SK-N-SH (cell line): ENCODE data around the gene APOBEC3H.

Source experiments
- EZH2phosphoT487 ChIP-seq: fragments of 200-600 bp; sonication (generic); IDR thresholded peaks from 2 replicates; pipeline ENCODE4 v1.6.1; 2017; ENCODE audit warnings: low read depth, mixed run types, mild to moderate bottlenecking, antibody characterized with exemption, moderate library complexity, borderline replicate concordance
- POLR2AphosphoS5 ChIP-seq: IDR thresholded peaks from 2 replicates; pipeline ENCODE4 v1.6.1; 2012; ENCODE audit warnings: low read depth, low read length
- RXRA ChIP-seq: IDR thresholded peaks from 2 replicates; pipeline ENCODE4 v1.4.0; 2012; ENCODE audit warnings: low read depth, mild to moderate bottlenecking, borderline replicate concordance
- TF ChIP-seq, protein P1 (sequence below): fragments of 200-600 bp; sonication (generic); IDR thresholded peaks from 2 replicates; pipeline ENCODE4 v1.6.1; 2017; ENCODE audit warnings: antibody characterized with exemption, mild to moderate bottlenecking, moderate library complexity

DNA sequence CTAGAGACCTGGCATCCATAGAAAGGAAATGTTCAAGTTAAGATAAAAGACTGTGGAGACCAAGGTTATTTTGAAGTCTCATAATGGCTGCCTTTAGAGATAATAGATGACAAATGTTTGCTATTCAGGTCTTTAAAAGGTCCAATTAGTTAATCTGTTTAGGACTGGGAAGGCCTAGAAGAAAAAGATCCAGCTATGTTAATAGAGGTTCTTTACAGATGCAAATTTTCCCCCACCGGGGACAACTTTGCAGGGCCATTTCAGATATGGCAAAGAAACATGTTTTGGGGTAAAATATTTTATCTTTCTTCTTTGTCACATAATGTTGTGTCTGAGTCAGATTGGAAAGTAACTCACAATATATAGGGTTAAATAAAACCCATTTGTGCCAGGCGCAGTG lies 23.1 kb upstream of the APOBEC3H start:
- TF ChIP-seq, protein P1, sequence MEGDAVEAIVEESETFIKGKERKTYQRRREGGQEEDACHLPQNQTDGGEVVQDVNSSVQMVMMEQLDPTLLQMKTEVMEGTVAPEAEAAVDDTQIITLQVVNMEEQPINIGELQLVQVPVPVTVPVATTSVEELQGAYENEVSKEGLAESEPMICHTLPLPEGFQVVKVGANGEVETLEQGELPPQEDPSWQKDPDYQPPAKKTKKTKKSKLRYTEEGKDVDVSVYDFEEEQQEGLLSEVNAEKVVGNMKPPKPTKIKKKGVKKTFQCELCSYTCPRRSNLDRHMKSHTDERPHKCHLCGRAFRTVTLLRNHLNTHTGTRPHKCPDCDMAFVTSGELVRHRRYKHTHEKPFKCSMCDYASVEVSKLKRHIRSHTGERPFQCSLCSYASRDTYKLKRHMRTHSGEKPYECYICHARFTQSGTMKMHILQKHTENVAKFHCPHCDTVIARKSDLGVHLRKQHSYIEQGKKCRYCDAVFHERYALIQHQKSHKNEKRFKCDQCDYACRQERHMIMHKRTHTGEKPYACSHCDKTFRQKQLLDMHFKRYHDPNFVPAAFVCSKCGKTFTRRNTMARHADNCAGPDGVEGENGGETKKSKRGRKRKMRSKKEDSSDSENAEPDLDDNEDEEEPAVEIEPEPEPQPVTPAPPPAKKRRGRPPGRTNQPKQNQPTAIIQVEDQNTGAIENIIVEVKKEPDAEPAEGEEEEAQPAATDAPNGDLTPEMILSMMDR, result no peak
- no peak for TF ChIP-seq RXRA
- TF ChIP-seq POLR2AphosphoS5, result no peak
- no peak for TF ChIP-seq EZH2phosphoT487
